ENCODE measurements around the gene DHRSX.

The DHRSX gene

DNA sequence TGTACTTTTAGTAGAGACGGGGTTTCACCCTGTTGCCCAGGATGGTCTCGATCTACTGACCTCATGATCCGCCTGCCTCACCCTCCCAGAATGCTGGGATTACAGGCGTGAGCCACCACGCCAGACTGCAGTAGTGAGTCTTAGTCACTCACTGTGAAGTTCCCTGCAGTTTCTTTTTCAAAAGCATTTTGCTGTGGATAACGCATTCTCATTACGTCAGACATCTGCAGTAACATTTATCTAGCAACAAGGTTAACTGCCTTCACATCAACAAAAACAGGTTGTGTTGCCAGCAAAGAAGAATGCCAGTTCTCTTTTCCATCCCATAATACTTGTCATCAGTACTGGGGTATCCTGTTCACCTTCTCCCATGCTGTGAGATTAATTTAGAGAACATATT is 164.6 kb downstream of the DHRSX start:
- no peak overlapping the region for H3K4me3 ChIP-seq (ENCODE audit: low read length)
- no peaks in the 10 kb centered on the region for H3K27me3 ChIP-seq (ENCODE audit: control insufficient read depth, insufficient read depth, low read length)
- no peaks in the 10 kb centered on the region for H3K36me3 ChIP-seq (ENCODE audit: control insufficient read depth, insufficient read depth, low read length)
- no peak overlapping the region for H3K27ac ChIP-seq (ENCODE audit: low read length)
- no CpG with 5 or more reads among the region's 7 CpGs for WGBS (ENCODE audit: insufficient coverage, insufficient read length)
- no peaks in the 10 kb centered on the region for H3K9me3 ChIP-seq (ENCODE audit: control insufficient read depth, insufficient read depth, low read length)
- H3K4me1 ChIP-seq (ENCODE audit: control insufficient read depth, insufficient read depth, low read length): no peaks in the 10 kb centered on the region
- DNase-seq (ENCODE audit: low read depth, low spot score): no peak

DNA sequence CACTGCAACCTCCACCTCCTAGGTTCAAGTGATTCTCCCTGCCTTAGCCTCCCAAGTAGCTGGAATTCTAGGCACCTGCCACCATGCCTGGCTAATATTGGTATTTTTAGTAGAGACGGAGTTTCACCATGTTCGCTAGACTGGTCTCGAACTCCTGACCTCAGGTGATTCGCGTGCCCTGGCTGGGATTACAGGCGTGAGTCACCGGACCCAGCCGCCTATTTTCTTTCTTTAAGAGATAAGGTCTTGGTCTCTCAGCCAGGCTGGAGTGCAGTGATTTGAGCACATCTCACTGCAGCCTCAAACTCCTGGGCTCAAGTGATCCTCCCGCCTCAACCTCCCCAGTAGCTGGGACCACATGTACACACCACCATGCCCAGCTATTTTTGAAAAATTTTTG is 166.5 kb downstream of the DHRSX start:
- Histone ChIP-seq H3K36me3 (ENCODE audit: control insufficient read depth, insufficient read depth, low read length) (no peaks in the 10 kb centered on the region), H3K27ac (ENCODE audit: low read length) (no peak overlapping the region), H3K9me3 (ENCODE audit: control insufficient read depth, insufficient read depth, low read length) (no peaks in the 10 kb centered on the region), H3K4me1 (ENCODE audit: control insufficient read depth, insufficient read depth, low read length) (no peaks in the 10 kb centered on the region), H3K4me3 (ENCODE audit: low read length) (no peak overlapping the region), H3K27me3 (ENCODE audit: control insufficient read depth, insufficient read depth, low read length) (no peaks in the 10 kb centered on the region)
- no CpG with 5 or more reads among the region's 9 CpGs for WGBS (ENCODE audit: insufficient coverage, insufficient read length)
- DNase-seq (ENCODE audit: low read depth, low spot score): no peak

DNA sequence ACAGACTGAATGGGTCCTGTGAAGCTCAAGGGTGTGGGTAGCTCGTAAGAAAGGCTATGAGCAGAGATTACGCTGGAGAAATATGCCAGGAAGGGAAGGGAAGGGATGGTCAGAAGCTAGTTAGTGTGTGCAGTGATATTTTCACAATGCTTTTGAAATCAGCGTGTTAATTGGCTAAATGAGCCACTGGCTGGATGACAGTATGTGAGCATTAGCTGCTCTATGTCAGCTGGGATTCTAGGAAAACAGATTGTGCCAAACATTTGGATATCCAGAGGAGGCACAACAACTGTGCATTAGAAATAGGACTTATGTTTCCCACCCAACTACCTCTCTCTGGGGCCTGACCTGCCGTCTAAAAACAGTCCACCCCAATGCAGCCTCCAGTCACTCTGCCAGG is 168.5 kb downstream of the DHRSX start:
- no peaks in the 10 kb centered on the region for H3K4me1 ChIP-seq (ENCODE audit: control insufficient read depth, insufficient read depth, low read length)
- no peak overlapping the region for H3K4me3 ChIP-seq (ENCODE audit: low read length)
- DNase-seq (ENCODE audit: low read depth, low spot score): no peak
- WGBS (ENCODE audit: insufficient coverage, insufficient read length): no CpG with 5 or more reads among the region's 4 CpGs
- no peak overlapping the region for H3K27ac ChIP-seq (ENCODE audit: low read length)
- H3K9me3 ChIP-seq (ENCODE audit: control insufficient read depth, insufficient read depth, low read length): no peaks in the 10 kb centered on the region
- H3K36me3 ChIP-seq (ENCODE audit: control insufficient read depth, insufficient read depth, low read length): no peaks in the 10 kb centered on the region
- H3K27me3 ChIP-seq (ENCODE audit: control insufficient read depth, insufficient read depth, low read length): no peaks in the 10 kb centered on the region

DNA sequence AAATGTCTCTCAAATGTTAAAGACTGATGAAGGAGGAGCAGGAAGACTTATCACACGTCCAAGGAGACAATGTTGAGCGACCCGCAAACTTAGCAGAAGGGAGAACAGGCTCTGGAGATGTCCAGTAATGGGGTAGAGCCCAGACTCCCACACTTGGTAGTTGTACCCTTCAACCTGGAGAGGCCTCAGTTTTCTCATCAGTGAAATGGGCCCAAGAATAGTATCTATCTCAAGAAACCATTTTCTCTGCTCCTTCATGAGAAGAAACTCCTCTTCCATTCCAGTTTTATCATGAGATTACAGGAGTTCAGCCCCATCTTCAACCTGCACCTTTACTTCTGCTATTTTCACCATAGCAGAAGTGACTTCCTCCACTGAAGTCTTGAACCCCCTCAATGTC is 169.9 kb downstream of the DHRSX start:
- H3K4me1 ChIP-seq (ENCODE audit: control insufficient read depth, insufficient read depth, low read length): no peaks in the 10 kb centered on the region
- H3K4me3 ChIP-seq (ENCODE audit: low read length): no peak overlapping the region
- WGBS (ENCODE audit: insufficient coverage, insufficient read length): no CpG with 5 or more reads among the region's 3 CpGs
- no peaks in the 10 kb centered on the region for H3K27me3 ChIP-seq (ENCODE audit: control insufficient read depth, insufficient read depth, low read length)
- H3K9me3 ChIP-seq (ENCODE audit: control insufficient read depth, insufficient read depth, low read length): no peaks in the 10 kb centered on the region
- no peaks in the 10 kb centered on the region for H3K36me3 ChIP-seq (ENCODE audit: control insufficient read depth, insufficient read depth, low read length)
- DNase-seq (ENCODE audit: low read depth, low spot score): no peak
- no peak overlapping the region for H3K27ac ChIP-seq (ENCODE audit: low read length)

DNA sequence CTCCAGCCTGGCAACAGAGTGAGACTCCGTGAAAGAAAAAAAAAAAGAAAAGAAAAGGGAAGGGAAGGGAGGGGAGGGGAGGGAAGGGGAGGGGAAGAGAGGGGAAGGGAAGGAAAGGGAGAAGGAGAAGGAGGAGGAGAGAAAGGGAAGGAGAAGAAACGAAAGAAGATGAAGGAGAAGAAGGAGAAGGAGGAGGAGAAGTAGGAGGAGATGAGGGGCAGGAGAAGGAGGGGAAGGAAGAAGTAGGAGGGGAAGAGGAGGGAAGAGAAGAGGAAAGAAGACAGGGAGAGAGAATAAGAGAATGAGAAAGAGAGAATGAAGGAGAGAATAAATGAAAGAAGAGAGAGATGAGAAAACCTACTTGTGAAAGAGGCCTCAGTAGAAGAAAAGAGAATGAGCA is 170.3 kb downstream of the DHRSX start:
- 100% methylated on average over 1 of the region's 2 CpGs for WGBS (ENCODE audit: insufficient coverage, insufficient read length)
- no peak for DNase-seq (ENCODE audit: low read depth, low spot score)
- Histone ChIP-seq H3K27ac (ENCODE audit: low read length) (no peak overlapping the region), H3K36me3 (ENCODE audit: control insufficient read depth, insufficient read depth, low read length) (no peaks in the 10 kb centered on the region), H3K27me3 (ENCODE audit: control insufficient read depth, insufficient read depth, low read length) (no peaks in the 10 kb centered on the region), H3K4me3 (ENCODE audit: low read length) (no peak overlapping the region), H3K4me1 (ENCODE audit: control insufficient read depth, insufficient read depth, low read length) (no peaks in the 10 kb centered on the region), H3K9me3 (ENCODE audit: control insufficient read depth, insufficient read depth, low read length) (no peaks in the 10 kb centered on the region)

DNA sequence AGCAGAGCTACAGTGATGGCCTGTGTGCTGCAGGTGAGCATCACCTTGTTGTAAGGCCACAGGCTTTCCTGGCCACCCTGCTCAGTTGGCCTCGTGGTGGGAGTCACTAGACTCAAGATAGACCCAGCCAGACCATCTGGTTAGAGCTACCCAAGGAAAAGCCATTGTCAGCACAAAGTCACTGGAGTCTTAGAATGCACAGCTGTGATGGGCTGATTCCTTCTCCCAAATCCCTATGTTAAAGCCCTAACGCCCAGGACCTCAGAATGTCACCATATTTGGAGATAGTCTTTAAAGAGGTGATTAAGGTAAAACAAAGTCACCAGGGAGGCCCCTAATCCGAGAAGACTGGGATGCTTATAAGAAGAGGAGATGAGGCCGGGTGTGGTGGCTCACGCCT is 173.4 kb downstream of the DHRSX start:
- no peak overlapping the region for H3K4me3 ChIP-seq (ENCODE audit: low read length)
- no peaks in the 10 kb centered on the region for H3K4me1 ChIP-seq (ENCODE audit: control insufficient read depth, insufficient read depth, low read length)
- no peaks in the 10 kb centered on the region for H3K9me3 ChIP-seq (ENCODE audit: control insufficient read depth, insufficient read depth, low read length)
- no peaks in the 10 kb centered on the region for H3K36me3 ChIP-seq (ENCODE audit: control insufficient read depth, insufficient read depth, low read length)
- no CpG with 5 or more reads among the region's 5 CpGs for whole genome bisulfite sequencing (ENCODE audit: insufficient coverage, insufficient read length)
- H3K27ac ChIP-seq (ENCODE audit: low read length): no peak overlapping the region
- DNase-seq (ENCODE audit: low read depth, low spot score): no peak
- no peaks in the 10 kb centered on the region for H3K27me3 ChIP-seq (ENCODE audit: control insufficient read depth, insufficient read depth, low read length)

DNA sequence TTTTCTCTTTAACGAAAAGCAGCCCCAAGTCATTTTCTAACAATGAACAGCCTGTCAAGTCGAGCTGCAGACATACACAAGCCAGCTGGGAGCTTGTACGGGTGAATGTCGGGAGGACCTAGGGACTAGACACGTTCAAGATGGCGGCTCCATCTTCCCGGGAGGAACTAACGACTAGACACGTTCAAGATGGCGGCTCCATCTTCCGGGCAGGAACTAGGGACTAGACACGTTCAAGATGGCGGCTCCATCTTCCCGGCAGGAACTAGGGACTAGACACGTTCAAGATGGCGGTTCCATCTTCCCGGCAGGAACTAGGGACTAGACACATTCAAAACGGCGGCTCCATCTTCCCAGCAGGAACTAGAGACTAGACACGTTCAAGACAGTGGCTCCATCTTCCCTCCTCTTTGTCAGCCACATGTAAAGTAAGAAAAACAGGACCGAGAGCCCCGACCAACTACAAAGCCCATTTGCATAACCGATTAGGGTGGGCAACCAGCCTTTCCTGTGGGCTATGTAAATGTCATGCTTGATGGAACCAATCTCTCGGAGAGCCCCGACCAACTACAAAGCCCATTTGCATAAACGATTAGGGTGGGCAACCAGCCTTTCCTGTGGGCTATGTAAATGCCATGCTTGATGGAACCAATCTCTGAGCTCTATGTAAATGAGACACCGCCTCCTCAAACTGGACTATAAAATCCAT is 175.5 kb downstream of the DHRSX start:
- no peaks in the 10 kb centered on the region for H3K36me3 ChIP-seq (ENCODE audit: control insufficient read depth, insufficient read depth, low read length)
- no peaks in the 10 kb centered on the region for H3K9me3 ChIP-seq (ENCODE audit: control insufficient read depth, insufficient read depth, low read length)
- no peak for DNase-seq (ENCODE audit: low read depth, low spot score)
- no peak overlapping the region for H3K27ac ChIP-seq (ENCODE audit: low read length)
- H3K4me1 ChIP-seq (ENCODE audit: control insufficient read depth, insufficient read depth, low read length): 0 out of 2 replicates have a peak, but pooled peaks cover 2% of the 10 kb centered on the region
- no peaks in the 10 kb centered on the region for H3K27me3 ChIP-seq (ENCODE audit: control insufficient read depth, insufficient read depth, low read length)
- WGBS (ENCODE audit: insufficient coverage, insufficient read length): no CpG with 5 or more reads among the region's 27 CpGs
- H3K4me3 ChIP-seq (ENCODE audit: low read length): no peak overlapping the region

DNA sequence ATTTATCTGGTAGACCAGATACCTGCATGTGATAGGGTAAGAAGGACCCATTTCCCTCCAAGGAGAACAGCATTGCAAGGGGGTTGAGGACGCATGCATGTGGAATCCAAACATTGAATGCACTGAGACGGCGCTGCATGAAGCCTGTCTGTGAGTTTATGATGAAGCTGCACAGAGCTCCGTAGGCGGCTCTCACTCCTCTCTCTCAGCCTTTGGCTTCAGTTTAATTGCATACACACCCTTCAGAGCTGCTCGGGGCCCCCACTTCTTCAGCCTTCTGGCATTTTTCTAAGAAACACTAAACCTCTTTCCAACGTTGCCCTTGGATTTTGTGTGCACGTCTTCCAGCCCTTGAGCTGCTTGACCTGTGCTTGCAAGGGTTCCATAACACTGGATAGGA is 176.6 kb downstream of the DHRSX start:
- Histone ChIP-seq H3K9me3 (ENCODE audit: control insufficient read depth, insufficient read depth, low read length) (no peaks in the 10 kb centered on the region), H3K4me1 (ENCODE audit: control insufficient read depth, insufficient read depth, low read length) (0 out of 2 replicates have a peak, but pooled peaks cover 2% of the 10 kb centered on the region), H3K27ac (ENCODE audit: low read length) (no peak overlapping the region), H3K36me3 (ENCODE audit: control insufficient read depth, insufficient read depth, low read length) (no peaks in the 10 kb centered on the region), H3K27me3 (ENCODE audit: control insufficient read depth, insufficient read depth, low read length) (no peaks in the 10 kb centered on the region), H3K4me3 (ENCODE audit: low read length) (no peak overlapping the region)
- no CpG with 5 or more reads among the region's 8 CpGs for WGBS (ENCODE audit: insufficient coverage, insufficient read length)
- DNase-seq (ENCODE audit: low read depth, low spot score): no peak

DNA sequence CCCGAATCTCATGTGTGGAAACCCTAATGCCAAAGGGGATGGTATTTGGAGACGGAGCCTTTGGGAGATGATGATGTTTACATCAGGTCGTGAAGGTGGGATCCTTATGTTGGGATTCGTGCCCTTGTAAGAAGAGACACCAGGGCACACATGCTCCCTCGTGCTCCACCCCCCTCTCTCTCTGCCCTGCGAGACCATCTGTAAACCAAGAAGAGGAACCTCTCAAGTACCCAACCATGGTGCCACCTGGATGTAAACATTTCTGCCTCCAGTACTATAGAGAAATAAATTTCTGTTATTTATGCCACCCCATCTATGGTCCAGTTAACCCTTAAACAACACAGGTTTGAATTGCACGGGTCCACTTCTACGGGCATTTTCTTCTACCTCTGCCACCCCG is 179.4 kb downstream of the DHRSX start:
- H3K4me3 ChIP-seq (ENCODE audit: low read length): no peak overlapping the region
- WGBS (ENCODE audit: insufficient coverage, insufficient read length): no CpG with 5 or more reads among the region's 9 CpGs
- H3K27ac ChIP-seq (ENCODE audit: low read length): no peak overlapping the region
- no peaks in the 10 kb centered on the region for H3K36me3 ChIP-seq (ENCODE audit: control insufficient read depth, insufficient read depth, low read length)
- no peak for DNase-seq (ENCODE audit: low read depth, low spot score)
- H3K4me1 ChIP-seq (ENCODE audit: control insufficient read depth, insufficient read depth, low read length): 0 out of 2 replicates have a peak, but pooled peaks cover 2% of the 10 kb centered on the region
- H3K27me3 ChIP-seq (ENCODE audit: control insufficient read depth, insufficient read depth, low read length): no peaks in the 10 kb centered on the region
- H3K9me3 ChIP-seq (ENCODE audit: control insufficient read depth, insufficient read depth, low read length): no peaks in the 10 kb centered on the region

DNA sequence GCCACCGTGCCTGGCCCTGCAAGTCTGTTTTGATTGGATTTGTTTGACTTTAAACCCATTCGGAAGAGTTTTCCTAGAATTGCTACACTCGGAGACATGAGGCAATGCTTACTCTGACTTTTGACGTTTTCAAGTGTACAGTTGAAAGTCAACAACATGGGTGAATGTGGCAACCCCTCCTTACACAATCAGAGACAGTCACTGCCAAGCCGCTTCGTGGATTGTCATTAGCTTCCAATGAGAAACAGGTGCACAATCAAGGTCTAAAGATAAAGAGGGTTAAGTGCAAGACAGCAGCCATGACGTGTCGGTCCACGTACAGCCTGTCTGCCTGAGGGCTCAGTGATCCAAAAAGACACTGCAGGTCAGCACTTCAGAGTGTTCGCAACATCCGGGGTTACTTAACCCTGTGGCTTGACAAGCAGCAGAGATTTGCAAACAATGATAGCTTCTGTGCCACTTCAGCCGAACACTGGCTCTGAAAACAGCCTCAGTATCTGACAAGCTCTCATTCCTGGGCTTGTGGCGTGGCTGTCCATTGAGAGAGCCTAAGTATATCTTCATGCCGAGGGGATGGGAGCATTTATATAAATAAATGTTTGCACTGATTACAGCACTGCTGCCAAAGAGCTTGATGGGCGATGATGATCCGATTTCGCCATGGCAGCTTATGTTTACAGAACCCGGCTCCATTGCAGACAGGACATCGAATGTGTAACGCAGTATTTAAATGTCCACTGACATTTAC is 180.0 kb downstream of the DHRSX start:
- WGBS (ENCODE audit: insufficient coverage, insufficient read length): no CpG with 5 or more reads among the region's 20 CpGs
- Histone ChIP-seq H3K27me3 (ENCODE audit: control insufficient read depth, insufficient read depth, low read length) (no peaks in the 10 kb centered on the region), H3K4me1 (ENCODE audit: control insufficient read depth, insufficient read depth, low read length) (0 out of 2 replicates have a peak, but pooled peaks cover 2% of the 10 kb centered on the region), H3K36me3 (ENCODE audit: control insufficient read depth, insufficient read depth, low read length) (no peaks in the 10 kb centered on the region), H3K9me3 (ENCODE audit: control insufficient read depth, insufficient read depth, low read length) (no peaks in the 10 kb centered on the region), H3K27ac (ENCODE audit: low read length) (no peak overlapping the region), H3K4me3 (ENCODE audit: low read length) (no peak overlapping the region)
- DNase-seq (ENCODE audit: low read depth, low spot score): no peak

All from iPS DF 6.9 (cell line).